Measurements from ENCODE around the gene TNFRSF21. TPM values are rescaled to one million over a fixed set of nuclear protein-coding genes. Genes with fewer than 3 reads are reported as not detected.
"Not testable (repeated sequence)": the region's sequence is repeated elsewhere in the genome, so short reads cannot be mapped to it uniquely, and the experiment has no call there.

Gene TNFRSF21
- polyA plus RNA-seq, 3 donors, result 0.43 to 0.86 (median 0.58) TPM

- intact Hi-C loops (cut with micrococcal nuclease), result no loop called here
- Histone ChIP-seq H3K9me3 (replicated peaks in 1 of 2; ENCODE audit: control insufficient read depth in 1 of 2, insufficient read depth in 1 of 2, low read length in 2 of 2) (no peaks in the 10 kb centered on the region), H3K4me3 (replicated peaks in 1 of 3; ENCODE audit: low read depth in 2 of 3, low read length in 3 of 3) (no peak overlapping the region), H4K20me1 (ENCODE audit: insufficient read depth, low read length) (no peaks in the 10 kb centered on the region), H3K9ac (ENCODE audit: insufficient read depth, low read length, poor library complexity, severe bottlenecking) (no peak overlapping the region), H3K27me3 (ENCODE audit: control insufficient read depth in 2 of 2, insufficient read depth in 2 of 2, low read length in 2 of 2) (no peaks in the 10 kb centered on the region), H3K27ac (ENCODE audit: low read depth in 1 of 2, low read length in 2 of 2) (no peak overlapping the region), H2AFZ (ENCODE audit: insufficient read depth, low read depth, low read length, poor library complexity, severe bottlenecking) (no peak overlapping the region), H3K79me2 (ENCODE audit: insufficient read depth, low read length) (no peaks in the 10 kb centered on the region), H3K4me2 (replicated peaks; ENCODE audit: extremely low read depth, low read length, poor library complexity, severe bottlenecking) (no peak overlapping the region), H3K4me1 (ENCODE audit: control insufficient read depth in 1 of 2, insufficient read depth in 2 of 2, low read length in 2 of 2) (no peaks in the 10 kb centered on the region), H3K36me3 (replicated peaks in 1 of 2; ENCODE audit: control insufficient read depth in 1 of 2, insufficient read depth in 2 of 2, low read length in 2 of 2) (no peaks in the 10 kb centered on the region)
- no peaks in the 10 kb centered on the region for H3K36me3 Mint-ChIP-seq
- no peak for DNase-seq
- H3K4me1 Mint-ChIP-seq, result peaks cover 4% of the 10 kb centered on the region
- H3K9me3 Mint-ChIP-seq, result peaks cover 0 to 5% (median 4%) of the 10 kb centered on the region in 7 donors
- H3K27me3 Mint-ChIP-seq (ENCODE audit: low read depth in 3 of 3), result peaks cover 0 to 5% (median 2%) of the 10 kb centered on the region in 3 donors
- H3K27ac Mint-ChIP-seq, result no peak overlapping the region
- WGBS (ENCODE audit: insufficient coverage), result 100% methylated on average over 3 of the region's 3 CpGs
- H3K4me3 Mint-ChIP-seq, result no peak overlapping the region
- no peak for TF ChIP-seq CTCF (IDR thresholded peaks at IDR 0.05)
These were observed 9.7 kb upstream of the TNFRSF21 start for GRCh38 chr6:47319382-47319781.

- Mint-ChIP-seq H3K36me3 (no peaks in the 10 kb centered on the region), H3K4me3 (no peak overlapping the region), H3K9me3 (peaks cover 0 to 5% (median 4%) of the 10 kb centered on the region in 7 donors), H3K27me3 (ENCODE audit: low read depth in 3 of 3) (peaks cover 0 to 3% (median 2%) of the 10 kb centered on the region in 3 donors), H3K4me1 (peaks cover 4% of the 10 kb centered on the region), H3K27ac (no peak overlapping the region)
- H3K4me3 ChIP-seq (replicated peaks in 1 of 3; ENCODE audit: low read depth in 2 of 3, low read length in 3 of 3), result no peak overlapping the region
- H4K20me1 ChIP-seq (ENCODE audit: insufficient read depth, low read length), result no peaks in the 10 kb centered on the region
- no CpG with 5 or more reads among the region's 3 CpGs for WGBS (ENCODE audit: insufficient coverage)
- H2AFZ ChIP-seq (ENCODE audit: insufficient read depth, low read depth, low read length, poor library complexity, severe bottlenecking), result no peak overlapping the region
- no peak overlapping the region for H3K27ac ChIP-seq (ENCODE audit: low read depth in 1 of 2, low read length in 2 of 2)
- H3K27me3 ChIP-seq (ENCODE audit: control insufficient read depth in 2 of 2, insufficient read depth in 2 of 2, low read length in 2 of 2), result no peaks in the 10 kb centered on the region
- no peaks in the 10 kb centered on the region for H3K4me1 ChIP-seq (ENCODE audit: control insufficient read depth in 1 of 2, insufficient read depth in 2 of 2, low read length in 2 of 2)
- TF ChIP-seq CTCF (IDR thresholded peaks at IDR 0.05), result no peak
- no peaks in the 10 kb centered on the region for H3K9me3 ChIP-seq (replicated peaks in 1 of 2; ENCODE audit: control insufficient read depth in 1 of 2, insufficient read depth in 1 of 2, low read length in 2 of 2)
- H3K79me2 ChIP-seq (ENCODE audit: insufficient read depth, low read length), result no peaks in the 10 kb centered on the region
- no peak overlapping the region for H3K4me2 ChIP-seq (replicated peaks; ENCODE audit: extremely low read depth, low read length, poor library complexity, severe bottlenecking)
- intact Hi-C loops (cut with micrococcal nuclease), result no loop called here
- DNase-seq, result no peak
- H3K36me3 ChIP-seq (replicated peaks in 1 of 2; ENCODE audit: control insufficient read depth in 1 of 2, insufficient read depth in 2 of 2, low read length in 2 of 2), result no peaks in the 10 kb centered on the region
- no peak overlapping the region for H3K9ac ChIP-seq (ENCODE audit: insufficient read depth, low read length, poor library complexity, severe bottlenecking)
These were observed 8.7 kb upstream of the TNFRSF21 start for GRCh38 chr6:47318236-47318989.

GRCh38 chr6:47315181-47315580 lies 5.5 kb upstream of the TNFRSF21 start:
- H3K4me2 ChIP-seq (replicated peaks; ENCODE audit: extremely low read depth, low read length, poor library complexity, severe bottlenecking); H3K36me3 ChIP-seq (replicated peaks in 1 of 2; ENCODE audit: control insufficient read depth in 1 of 2, insufficient read depth in 2 of 2, low read length in 2 of 2); H2AFZ ChIP-seq (ENCODE audit: insufficient read depth, low read depth, low read length, poor library complexity, severe bottlenecking); DNase-seq; H4K20me1 ChIP-seq (ENCODE audit: insufficient read depth, low read length); H3K79me2 ChIP-seq (ENCODE audit: insufficient read depth, low read length); H3K4me1 Mint-ChIP-seq; H3K9me3 ChIP-seq (replicated peaks in 1 of 2; ENCODE audit: control insufficient read depth in 1 of 2, insufficient read depth in 1 of 2, low read length in 2 of 2); H3K9ac ChIP-seq (ENCODE audit: insufficient read depth, low read length, poor library complexity, severe bottlenecking); H3K27me3 Mint-ChIP-seq (ENCODE audit: low read depth in 3 of 3); H3K9me3 Mint-ChIP-seq; intact Hi-C loops (cut with micrococcal nuclease); H3K27me3 ChIP-seq (ENCODE audit: control insufficient read depth in 2 of 2, insufficient read depth in 2 of 2, low read length in 2 of 2); H3K4me3 Mint-ChIP-seq; H3K27ac ChIP-seq (ENCODE audit: low read depth in 1 of 2, low read length in 2 of 2); H3K4me1 ChIP-seq (ENCODE audit: control insufficient read depth in 1 of 2, insufficient read depth in 2 of 2, low read length in 2 of 2); H3K36me3 Mint-ChIP-seq; H3K4me3 ChIP-seq (replicated peaks in 1 of 3; ENCODE audit: low read depth in 2 of 3, low read length in 3 of 3); H3K27ac Mint-ChIP-seq: not testable (repeated sequence)
- 77% methylated on average over 8 of the region's 8 CpGs for WGBS (ENCODE audit: insufficient coverage)
